Common myeloid progenitor, CD34-positive (primary cell): ENCODE data around the gene LYPD6.

Source experiments
- CTCF ChIA-PET: fragments of 350-600 bp; sonication (Branson Sonifier 250); formaldehyde crosslinking; loops from one replicate; lab custom pipeline; 2021; ENCODE audit warnings: antibody characterized with exemption; lab: Charles Lee
- POLR2A ChIA-PET: fragments of 350-600 bp; sonication (Branson Sonifier 250); formaldehyde crosslinking; loops from one replicate; lab custom pipeline; 2021; ENCODE audit warnings: antibody characterized with exemption; lab: Charles Lee
- DNase-seq, 3 donors: peaks; one replicate each; pipeline versions ENCODE4 v3.0.0 to v3.0.0-alpha.2; 2013
- H3K27ac ChIP-seq, 2 experiments: 1 replicate in 1 of 2; 2 replicates in 1 of 2; pipeline ENCODE4 v1.7.0; 2013; ENCODE audit warnings: inconsistent platforms in 2 of 2, low read length in 2 of 2, mild to moderate bottlenecking in 2 of 2, low read depth in 1 of 2, moderate library complexity in 1 of 2; ENCODE audit not compliant: severe bottlenecking in 2 of 2, insufficient read depth in 1 of 2, poor library complexity in 1 of 2
- H3K27me3 ChIP-seq, 5 experiments: replicated peaks in 2 of 5; 1 replicate in 3 of 5; 2 replicates in 2 of 5; pipeline versions ENCODE4 v1.6.1 to v1.7.0; 2013; ENCODE audit warnings: low read length in 4 of 5, mild to moderate bottlenecking in 2 of 5, moderate library complexity in 2 of 5, inconsistent platforms in 1 of 5; ENCODE audit not compliant: insufficient read depth in 5 of 5, control insufficient read depth in 4 of 5
- H3K36me3 ChIP-seq, 4 experiments: 1 replicate in 2 of 4; 2 replicates in 2 of 4; pipeline versions ENCODE4 v1.6.1 to v1.7.0; 2013; ENCODE audit warnings: low read length in 3 of 4, control low read depth in 1 of 4, mild to moderate bottlenecking in 1 of 4; ENCODE audit not compliant: control insufficient read depth in 4 of 4, insufficient read depth in 4 of 4
- H3K4me1 ChIP-seq, 4 experiments: 1 replicate in 3 of 4; 2 replicates in 1 of 4; pipeline versions ENCODE4 v1.6.1 to v1.7.1; 2013; ENCODE audit warnings: low read length in 3 of 4, mild to moderate bottlenecking in 3 of 4, control low read depth in 1 of 4, inconsistent platforms in 1 of 4, moderate library complexity in 1 of 4; ENCODE audit not compliant: control insufficient read depth in 4 of 4, insufficient read depth in 4 of 4; ENCODE audit errors: control extremely low read depth in 1 of 4
- H3K4me3 ChIP-seq, 7 experiments: 1 replicate in 4 of 7; 2 replicates in 3 of 7; pipeline versions ENCODE4 v1.5.1 to v1.7.0; 2013; ENCODE audit warnings: mild to moderate bottlenecking in 7 of 7, low read length in 6 of 7, moderate library complexity in 6 of 7, inconsistent platforms in 2 of 7, low read depth in 2 of 7, control low read depth in 1 of 7; ENCODE audit not compliant: insufficient read depth in 4 of 7, control insufficient read depth in 1 of 7; ENCODE audit errors: extremely low read depth in 1 of 7
- H3K9me3 ChIP-seq, 5 experiments: 1 replicate in 4 of 5; 2 replicates in 1 of 5; pipeline versions ENCODE4 v1.6.1 to v1.7.1; 2013; ENCODE audit warnings: low read length in 4 of 5, mild to moderate bottlenecking in 2 of 5, inconsistent platforms in 1 of 5, low read depth in 1 of 5, moderate library complexity in 1 of 5; ENCODE audit not compliant: control insufficient read depth in 4 of 5, insufficient read depth in 2 of 5; ENCODE audit errors: control extremely low read depth in 1 of 5
- WGBS: methylation state at CpG from one replicate; pipeline ENCODE4 v1.1.5; 2013; ENCODE audit not compliant: insufficient coverage; 5-methylcytosine and 5-hydroxymethylcytosine counted together

Gene LYPD6

DNA sequence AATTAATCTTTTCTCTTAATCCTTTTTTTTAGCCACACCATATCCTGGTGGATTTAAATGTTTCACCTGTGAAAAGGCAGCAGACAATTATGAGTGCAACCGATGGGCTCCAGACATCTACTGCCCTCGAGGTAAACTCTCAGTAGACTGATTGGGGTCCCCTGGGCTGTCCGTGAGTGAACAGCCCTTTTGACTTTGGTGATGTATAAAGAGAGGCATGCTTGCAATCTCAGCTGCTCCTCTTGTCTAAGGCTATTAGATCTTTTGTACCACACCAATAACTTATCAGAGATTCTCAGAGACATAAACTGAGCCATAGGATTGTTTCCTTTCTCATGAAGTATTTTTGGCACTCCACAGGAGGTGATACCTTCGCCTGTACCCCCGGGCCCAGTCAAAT is 118.6 kb downstream of the LYPD6 start:
- CTCF ChIA-PET, result no interaction called here
- Histone ChIP-seq H3K27me3 (no peaks in the 10 kb centered on the region), H3K4me1 (no peaks in the 10 kb centered on the region), H3K4me3 (no peak overlapping the region), H3K27ac (no peak overlapping the region), H3K9me3 (no peaks in the 10 kb centered on the region), H3K36me3 (no peaks in the 10 kb centered on the region)
- POLR2A ChIA-PET, result no interaction called here
- no peak for DNase-seq
- WGBS, result 100% methylated on average over 2 of the region's 5 CpGs

DNA sequence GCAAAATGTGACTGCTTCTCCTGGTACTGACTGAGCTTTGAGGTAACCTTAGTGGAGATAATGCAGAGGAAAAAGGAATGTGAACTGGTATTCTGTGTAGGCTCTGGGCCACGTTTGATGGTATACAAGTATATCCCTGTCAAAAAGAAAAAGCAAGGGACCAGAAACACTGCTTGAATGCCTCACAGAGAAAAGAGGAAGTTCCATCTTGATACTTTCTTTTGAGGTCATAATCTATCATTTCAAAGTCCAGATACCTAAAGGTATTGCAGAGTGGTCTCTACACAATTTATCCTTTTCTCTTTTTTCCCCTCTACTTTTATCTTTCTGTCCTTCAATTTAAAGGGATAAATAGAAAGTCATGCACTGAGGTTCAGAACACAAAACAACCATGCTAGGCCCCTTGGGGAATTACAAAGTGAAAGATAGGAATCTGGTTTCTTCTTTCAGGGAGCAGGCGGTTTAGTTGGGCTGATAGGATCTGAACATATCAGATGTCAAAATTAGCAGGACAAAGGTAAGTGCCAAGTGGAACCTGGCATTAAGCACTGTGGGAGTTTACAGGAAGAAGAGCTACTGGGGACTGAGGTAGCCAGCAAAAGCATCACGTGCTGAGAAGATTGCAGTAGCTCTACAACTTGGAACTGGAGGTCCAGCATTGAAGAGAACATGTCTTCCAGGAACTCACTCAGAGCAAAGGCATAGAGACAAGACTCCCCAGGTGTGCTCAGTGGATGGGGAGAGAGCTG is 121.2 kb downstream of the LYPD6 start:
- no peak overlapping the region for H3K4me3 ChIP-seq
- no peak overlapping the region for H3K27ac ChIP-seq
- DNase-seq, result peak in 2 of 3 donors; percentile 2 to 5
- no peaks in the 10 kb centered on the region for H3K27me3 ChIP-seq
- no peaks in the 10 kb centered on the region for H3K4me1 ChIP-seq
- H3K36me3 ChIP-seq, result no peaks in the 10 kb centered on the region
- WGBS, result 100% methylated on average over 2 of the region's 3 CpGs
- CTCF ChIA-PET, result no interaction called here
- H3K9me3 ChIP-seq, result no peaks in the 10 kb centered on the region
- POLR2A ChIA-PET, result no interaction called here

GRCh38 chr2:149456285-149456684 is 125.9 kb downstream of the LYPD6 start:
- POLR2A ChIA-PET, result interaction anchor here (0.6 kb wide), 1 partner anchor 102 kb away, joined by 3 read pairs; no protein-coding TSS in a partner anchor
- no peaks in the 10 kb centered on the region for H3K36me3 ChIP-seq
- CTCF ChIA-PET, result no interaction called here
- peaks cover 0 to 19% (median 4%) of the 10 kb centered on the region in 5 experiments for H3K9me3 ChIP-seq
- H3K27me3 ChIP-seq, result no peaks in the 10 kb centered on the region
- WGBS, result 100% methylated on average over 1 of the region's 2 CpGs
- H3K4me1 ChIP-seq, result no peaks in the 10 kb centered on the region
- DNase-seq, result no peak
- no peak overlapping the region for H3K4me3 ChIP-seq
- H3K27ac ChIP-seq, result no peak overlapping the region

DNA sequence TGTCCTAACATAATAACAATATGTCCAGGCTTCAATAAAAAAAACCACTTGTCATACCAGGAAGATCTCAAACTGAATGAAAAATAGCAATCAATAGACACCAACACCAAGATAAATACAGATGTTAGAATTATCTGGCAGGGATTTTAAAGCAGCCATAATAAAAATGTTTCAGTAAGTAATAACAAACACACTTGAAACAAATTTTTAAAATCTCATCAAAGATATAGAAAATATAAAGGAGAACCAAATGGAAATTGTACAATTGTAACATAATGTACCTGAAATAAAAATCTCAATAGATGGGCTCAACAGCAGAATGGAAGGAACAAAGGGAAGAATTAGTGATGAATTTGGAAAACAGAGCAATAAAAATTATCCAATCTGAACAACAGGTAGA is 128.1 kb downstream of the LYPD6 start:
- POLR2A ChIA-PET, result no interaction called here
- Histone ChIP-seq H3K27me3 (no peaks in the 10 kb centered on the region), H3K9me3 (peaks cover 0 to 24% (median 4%) of the 10 kb centered on the region in 5 experiments), H3K4me1 (no peaks in the 10 kb centered on the region), H3K27ac (no peak overlapping the region), H3K4me3 (no peak overlapping the region), H3K36me3 (no peaks in the 10 kb centered on the region)
- CTCF ChIA-PET, result no interaction called here
- DNase-seq, result no peak

GRCh38 chr2:149463328-149464002 is 133.1 kb downstream of the LYPD6 start:
- Histone ChIP-seq H3K4me1 (no peaks in the 10 kb centered on the region), H3K9me3 (peaks cover 0 to 15% (median 0%) of the 10 kb centered on the region in 5 experiments), H3K27me3 (no peaks in the 10 kb centered on the region), H3K36me3 (no peaks in the 10 kb centered on the region), H3K27ac (no peak overlapping the region), H3K4me3 (no peak overlapping the region)
- DNase-seq, result no peak
- ChIA-PET CTCF (no interaction called here), POLR2A (no interaction called here)
- 57% methylated on average over 1 of the region's 2 CpGs for WGBS

GRCh38 chr2:149464396-149464795 is 134.0 kb downstream of the LYPD6 start:
- H3K4me1 ChIP-seq, result no peaks in the 10 kb centered on the region
- no peak for DNase-seq
- CTCF ChIA-PET, result no interaction called here
- 92% methylated on average over 7 of the region's 7 CpGs for WGBS
- no peaks in the 10 kb centered on the region for H3K36me3 ChIP-seq
- POLR2A ChIA-PET, result no interaction called here
- H3K9me3 ChIP-seq, result peaks cover 0 to 7% (median 0%) of the 10 kb centered on the region in 5 experiments
- H3K27me3 ChIP-seq, result no peaks in the 10 kb centered on the region
- no peak overlapping the region for H3K27ac ChIP-seq
- no peak overlapping the region for H3K4me3 ChIP-seq

- Histone ChIP-seq H3K36me3 (no peaks in the 10 kb centered on the region), H3K4me1 (no peaks in the 10 kb centered on the region), H3K27ac (no peak overlapping the region), H3K9me3 (peaks cover 0 to 4% (median 0%) of the 10 kb centered on the region in 5 experiments), H3K4me3 (no peak overlapping the region), H3K27me3 (no peaks in the 10 kb centered on the region)
- DNase-seq, result no peak
- CTCF ChIA-PET, result no interaction called here
- POLR2A ChIA-PET, result interaction anchor here (0.6 kb wide), 1 partner anchor 100 kb away, joined by 3 read pairs; no protein-coding TSS in a partner anchor
- 60% methylated on average over 1 of the region's 2 CpGs for WGBS
These were observed 135.5 kb downstream of the LYPD6 start for GRCh38 chr2:149465873-149466272.
